ENCODE data around the gene GPR132. TPM values are rescaled to one million over a fixed set of nuclear protein-coding genes. Genes with fewer than 3 reads are reported as not detected.

Gene GPR132
- total and polyA plus RNA-seq, 2 of the 8 experiments (the other 6 are each of a cell fraction or from before 2014, with no cell fraction given) = 0.11 TPM; not detected in 1

- no peak overlapping the region for H3K18ac ChIP-seq (ENCODE audit: extremely low read depth, low read length)
- H3K4me1 ChIP-seq (replicated peaks in 1 of 4; ENCODE audit: control insufficient read depth in 3 of 4, insufficient read depth in 4 of 4, low read length in 3 of 4) = peaks cover 0 to 7% (median 5%) of the 10 kb centered on the region in 4 experiments; a peak in 4 of 7 replicates
- H2BK5ac ChIP-seq (ENCODE audit: low read depth, low read length) = no peak overlapping the region
- peaks cover 0 to 4% (median 1%) of the 10 kb centered on the region in 4 experiments; a peak in 1 of 7 replicates for H3K27me3 ChIP-seq (replicated peaks in 1 of 4; ENCODE audit: control insufficient read depth in 3 of 4, extremely low read depth in 1 of 4, insufficient read depth in 3 of 4, low read length in 3 of 4)
- H3K9me3 ChIP-seq (ENCODE audit: insufficient read depth in 2 of 2, low read depth in 1 of 2, low read length in 1 of 2) = no peaks in the 10 kb centered on the region
- no peak for DNase-seq (ENCODE audit: low read depth in 1 of 2, low spot score in 2 of 2)
- H3K79me2 ChIP-seq (ENCODE audit: control insufficient read depth in 1 of 2, insufficient read depth in 2 of 2, low read length in 2 of 2) = peaks cover 15% of the 10 kb centered on the region in 2 experiments
- no peak overlapping the region for H3K56ac ChIP-seq (replicated peaks; ENCODE audit: insufficient read length, low read depth, low read length)
- H3K23me2 ChIP-seq (ENCODE audit: low read depth, low read length) = peaks cover 18% of the 10 kb centered on the region
- no peak overlapping the region for H4K5ac ChIP-seq (ENCODE audit: insufficient read length, low read depth, low read length)
- peaks cover 0 to 3% (median 0%) of the 10 kb centered on the region in 4 experiments; a peak in 1 of 8 replicates for H3K36me3 ChIP-seq (ENCODE audit: control insufficient read depth in 2 of 4, insufficient read depth in 4 of 4, low read length in 3 of 4)
- H3K23ac ChIP-seq (ENCODE audit: insufficient read length) = no peak overlapping the region
- H2BK120ac ChIP-seq (replicated peaks; ENCODE audit: low read depth, low read length) = no peak overlapping the region
- no peak for FAIRE-seq
- WGBS, 2 experiments (ENCODE audit: extremely low coverage in 1 of 2, insufficient coverage in 1 of 2, insufficient read length in 1 of 2, insufficient replicate concordance in 2 of 2, low coverage in 1 of 2, low lambda C conversion rate in 2 of 2, missing lambda C conversion rate in 1 of 2) = 61% methylated on average over 4 of the region's 4 CpGs; no CpG with 5 or more reads in 1 of the 2 experiments
- H3K14ac ChIP-seq (ENCODE audit: insufficient read length) = no peak overlapping the region
- no peak overlapping the region for H2AK5ac ChIP-seq (ENCODE audit: low read depth, low read length)
- no peak overlapping the region for H3K4ac ChIP-seq (replicated peaks; ENCODE audit: insufficient read length, low read depth, low read length)
- H4K20me1 ChIP-seq (replicated peaks in 1 of 2; ENCODE audit: control insufficient read depth in 1 of 2, insufficient read depth in 2 of 2, low read length in 2 of 2) = peaks cover 4 to 11% of the 10 kb centered on the region in 2 experiments
- CTCF ChIA-PET (ENCODE audit: partially characterized antibody) = interaction anchor here (1.0 to 1.6 kb wide), 2 partner anchors 12 to 22 kb away, joined by 4 to 9 read pairs; no protein-coding TSS in a partner anchor
- no peak overlapping the region for H3K4me2 ChIP-seq (ENCODE audit: insufficient read depth in 1 of 2, low read depth in 2 of 2, low read length in 2 of 2)
- H4K8ac ChIP-seq (ENCODE audit: extremely low read depth, insufficient read depth, low read length) = no peak overlapping the region
- no peak overlapping the region for H3K9ac ChIP-seq (replicated peaks in 1 of 4; ENCODE audit: extremely low read depth in 1 of 4, low read depth in 3 of 4, low read length in 3 of 4)
- TF ChIP-seq SIRT6 (IDR thresholded peaks at IDR 0.05; ENCODE audit: low read length) = no peak
- no peak for TF ChIP-seq JUND (IDR thresholded peaks at IDR 0.05; ENCODE audit: low read length)
- no peak for TF ChIP-seq GTF2F1 (IDR thresholded peaks at IDR 0.05; ENCODE audit: borderline replicate concordance, low read depth, low read length)
- no peak for TF ChIP-seq POLR2AphosphoS5 (IDR thresholded peaks at IDR 0.05; ENCODE audit: low read depth, low read length)
- no peak overlapping the region for H2BK20ac ChIP-seq (ENCODE audit: low read length)
- H3K4me3 ChIP-seq (ENCODE audit: extremely low read depth in 1 of 4, insufficient read depth in 2 of 4, low read depth in 3 of 4, low read length in 4 of 4) = no peak overlapping the region
- no peak overlapping the region for H3K27ac ChIP-seq (ENCODE audit: low read depth, low read length)
- no peak overlapping the region for H2BK12ac ChIP-seq (ENCODE audit: low read depth, low read length)
- H4K91ac ChIP-seq (replicated peaks; ENCODE audit: insufficient read length, low read length) = no peak overlapping the region
- POLR2A ChIA-PET (ENCODE audit: partially characterized antibody) = no interaction called here
- H2AFZ ChIP-seq (ENCODE audit: low read length) = no peak overlapping the region
- H2BK15ac ChIP-seq (ENCODE audit: low read length) = no peak overlapping the region
- peaks cover 5% of the 10 kb centered on the region for H3K79me1 ChIP-seq (ENCODE audit: low read depth, low read length)
These were observed 41.3 kb downstream of the GPR132 start for GRCh38 chr14:105023791-105024480.

Measured in H1 (cell line).